Ascending aorta (tissue), 2 donors: Measurements from ENCODE around the gene SDK1. TPM values are rescaled to one million over a fixed set of nuclear protein-coding genes. Genes with fewer than 3 reads are reported as not detected.

Experiments used
- DNase-seq, 2 donors: peaks; one replicate each; pipeline ENCODE4 v3.0.0-alpha.2; 2019; ENCODE audit warnings: low spot score in 2 of 2
- H3K27ac ChIP-seq, 2 donors: fragments of 200-600 bp; sonication (generic); one replicate each; pipeline ENCODE4 v1.5.1; 2016 to 2017; ENCODE audit warnings: mild to moderate bottlenecking in 1 of 2
- H3K27me3 ChIP-seq: fragments of 200-600 bp; sonication (generic); one replicate; pipeline ENCODE4 v1.5.1; 2017
- H3K36me3 ChIP-seq, 2 donors: fragments of 200-600 bp; sonication (generic); one replicate each; pipeline ENCODE4 v1.5.1; 2016
- H3K4me1 ChIP-seq, 2 donors: fragments of 200-600 bp; sonication (generic); one replicate each; pipeline ENCODE4 v1.5.1; 2016 to 2017; ENCODE audit warnings: mild to moderate bottlenecking in 1 of 2
- H3K4me3 ChIP-seq, 2 donors: fragments of 200-600 bp; sonication (generic); one replicate each; pipeline ENCODE4 v1.5.1; 2016 to 2017; ENCODE audit warnings: mild to moderate bottlenecking in 1 of 2
- H3K9me3 ChIP-seq, 2 donors: fragments of 200-600 bp; sonication (generic); one replicate each; pipeline ENCODE4 v1.5.1; 2016
- CTCF ChIP-seq, 3 experiments: fragments of 200-600 bp in 2 of 3; fragments of 450-650 bp in 1 of 3; sonication (generic) in 2 of 3; IDR thresholded peaks; one replicate each; pipeline ENCODE4 v1.5.1; 2016 to 2019; ENCODE audit warnings: antibody characterized with exemption in 3 of 3, mild to moderate bottlenecking in 1 of 3, moderate library complexity in 1 of 3
- intact Hi-C: fragments of 100-400 bp; cut with DNase I; formaldehyde crosslinking; loops from one replicate; pipeline ENCODE4 v1.15.1; 2023
- total RNA-seq: library from RNA; depleted of rRNA; stranded (reverse); fragments of >200 nt; gene quantifications from one replicate; pipeline ENCODE4 v1.1.0, GENCODE V29; 2016

Gene SDK1
- total RNA-seq, 1 donor from 2014 or later: 13.3 TPM

DNA sequence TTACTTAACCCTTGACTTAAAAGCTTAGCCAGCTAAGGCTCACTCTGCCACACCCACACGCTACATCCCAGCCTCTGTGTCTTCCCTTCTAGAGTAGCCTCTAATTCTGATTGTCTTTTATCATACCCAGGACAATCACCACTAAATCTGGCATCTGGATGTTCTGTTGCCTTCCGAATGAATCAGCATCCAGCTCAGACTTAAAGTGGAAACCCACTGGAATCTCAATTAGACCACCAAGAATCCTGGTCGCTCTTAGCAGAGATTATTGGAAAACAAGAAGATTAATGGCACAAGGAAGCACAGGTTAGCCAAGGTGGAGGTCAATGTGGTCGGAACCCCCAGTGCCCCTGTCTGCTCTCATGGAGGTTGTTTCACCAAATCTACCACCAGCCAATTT lies 976.9 kb downstream of the SDK1 start:
- no peak overlapping the region for H3K4me3 ChIP-seq
- H3K4me1 ChIP-seq: no peaks in the 10 kb centered on the region
- H3K27me3 ChIP-seq: no peaks in the 10 kb centered on the region
- TF ChIP-seq CTCF (IDR thresholded peaks at IDR 0.05): no peak
- H3K9me3 ChIP-seq: peaks cover 0 to 7% of the 10 kb centered on the region in 2 donors
- intact Hi-C loops: no loop called here
- DNase-seq: peak in 1 of 2 donors; percentile 2
- H3K27ac ChIP-seq: no peak overlapping the region
- no peaks in the 10 kb centered on the region for H3K36me3 ChIP-seq

- intact Hi-C loops: no loop called here
These were observed 978.2 kb downstream of the SDK1 start for GRCh38 chr7:4279216-4279615.

DNA sequence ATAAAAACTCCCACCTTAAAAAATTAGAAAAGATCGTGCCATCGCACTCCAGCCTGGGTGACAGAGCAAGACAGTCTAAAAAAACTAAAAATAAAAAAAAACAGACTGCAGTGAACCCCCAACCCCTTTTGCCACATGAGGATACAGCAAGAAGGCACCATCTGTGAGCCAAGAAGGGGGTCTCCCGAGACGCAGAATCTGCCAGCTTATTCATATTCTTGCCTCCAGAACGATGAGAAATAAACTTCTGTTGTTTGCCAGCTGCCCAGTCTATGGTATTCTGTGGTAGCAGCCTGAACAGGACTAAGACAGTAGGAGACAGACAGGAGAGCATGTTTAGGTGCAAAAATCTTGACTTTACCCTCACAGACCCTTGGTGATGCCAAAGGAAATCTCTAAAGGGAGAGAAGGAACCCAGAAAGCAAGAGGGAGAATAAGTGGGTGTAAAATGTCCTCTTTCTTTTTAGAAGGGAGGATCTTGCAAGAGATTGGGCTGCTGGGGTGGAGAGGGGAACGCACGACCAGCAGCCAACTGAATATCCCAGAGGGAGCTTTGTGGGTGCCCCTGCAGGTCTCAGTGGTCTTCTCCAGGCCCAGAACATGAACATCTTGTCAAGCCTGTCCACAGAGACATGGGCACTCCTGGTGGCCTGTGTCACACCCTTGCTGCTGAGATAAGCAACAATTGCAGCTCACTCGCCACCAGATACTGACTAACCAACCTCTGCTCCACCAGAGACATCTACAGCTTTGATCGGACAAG lies 980.4 kb downstream of the SDK1 start:
- no peak for TF ChIP-seq CTCF (IDR thresholded peaks at IDR 0.05)
- H3K4me1 ChIP-seq: no peaks in the 10 kb centered on the region
- DNase-seq: no peak
- H3K4me3 ChIP-seq: no peak overlapping the region
- intact Hi-C loops: no loop called here
- H3K27ac ChIP-seq: no peak overlapping the region
- H3K27me3 ChIP-seq: no peaks in the 10 kb centered on the region
- no peaks in the 10 kb centered on the region for H3K36me3 ChIP-seq
- no peaks in the 10 kb centered on the region for H3K9me3 ChIP-seq

More at GRCh38 chr7:4279216-4279615, 978.2 kb downstream of the SDK1 start:
- Histone ChIP-seq H3K27me3 (no peaks in the 10 kb centered on the region), H3K4me3 (no peak overlapping the region), H3K36me3 (no peaks in the 10 kb centered on the region), H3K9me3 (peaks cover 0 to 7% of the 10 kb centered on the region in 2 donors), H3K27ac (no peak overlapping the region), H3K4me1 (no peaks in the 10 kb centered on the region)
- no peak for TF ChIP-seq CTCF (IDR thresholded peaks at IDR 0.05)
- no peak for DNase-seq

- no peak overlapping the region for H3K4me3 ChIP-seq
- intact Hi-C loops: no loop called here
These were observed 981.6 kb downstream of the SDK1 start for GRCh38 chr7:4282434-4283223.

DNA sequence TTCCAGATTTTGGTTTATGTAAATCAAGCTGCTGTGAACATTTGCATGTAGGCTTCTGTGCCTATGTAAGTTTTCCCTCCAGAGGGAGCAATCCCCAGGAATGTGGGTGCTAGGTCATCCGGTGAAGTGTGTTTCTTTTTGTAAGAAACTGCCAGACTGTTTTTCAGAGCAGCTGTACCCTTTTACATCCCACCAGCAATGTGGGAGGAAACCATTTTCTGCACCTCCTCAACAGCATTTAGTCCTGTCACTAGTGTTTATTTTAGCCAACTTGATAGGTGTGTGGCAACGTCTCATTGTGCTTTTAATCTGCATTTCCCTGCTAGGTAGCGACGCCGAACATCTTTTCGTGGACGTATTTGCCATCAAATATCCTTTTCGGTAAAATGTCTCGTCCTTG lies 985.3 kb downstream of the SDK1 start:
- peaks cover 0 to 4% of the 10 kb centered on the region in 2 donors for H3K9me3 ChIP-seq
- no peaks in the 10 kb centered on the region for H3K4me1 ChIP-seq
- TF ChIP-seq CTCF (IDR thresholded peaks at IDR 0.05): no peak
- no peaks in the 10 kb centered on the region for H3K27me3 ChIP-seq
- intact Hi-C loops: no loop called here
- H3K27ac ChIP-seq: no peak overlapping the region
- no peak overlapping the region for H3K4me3 ChIP-seq
- no peaks in the 10 kb centered on the region for H3K36me3 ChIP-seq
- no peak for DNase-seq

More at GRCh38 chr7:4282434-4283223, 981.6 kb downstream of the SDK1 start:
- no peaks in the 10 kb centered on the region for H3K36me3 ChIP-seq
- no peak overlapping the region for H3K27ac ChIP-seq
- H3K27me3 ChIP-seq: no peaks in the 10 kb centered on the region
- no peak for DNase-seq
- no peak for TF ChIP-seq CTCF (IDR thresholded peaks at IDR 0.05)
- H3K9me3 ChIP-seq: peaks cover 0 to 4% of the 10 kb centered on the region in 2 donors
- H3K4me1 ChIP-seq: no peaks in the 10 kb centered on the region
